HG02852 (cell line): ENCODE measurements around the gene IRF2BP2.

Experiments
- ATAC-seq: cut with Tn5 transposase; IDR thresholded peaks from one replicate; pipeline ENCODE4 v1.9.1; 2021; ENCODE audit warnings: mild to moderate bottlenecking, moderate library complexity; ENCODE audit not compliant: unreplicated experiment

Gene IRF2BP2

GRCh38 chr1:234614081-234614489 lies 4.1 kb upstream of the IRF2BP2 start:
- no peak for ATAC-seq

- no peak for ATAC-seq
Observed at GRCh38 chr1:234613128-234613875, 3.3 kb upstream of the IRF2BP2 start.

- peak; percentile 27 for ATAC-seq
Observed at GRCh38 chr1:234612352-234613127, 2.6 kb upstream of the IRF2BP2 start.

GRCh38 chr1:234611847-234612351 lies 1.9 kb upstream of the IRF2BP2 start:
- ATAC-seq: no peak

- ATAC-seq: peak; percentile 22
Observed at GRCh38 chr1:234611225-234611846, 1.4 kb upstream of the IRF2BP2 start.

- ATAC-seq: peak; percentile 41
Observed at GRCh38 chr1:234610666-234611224, 767 bp upstream of the IRF2BP2 start.

GRCh38 chr1:234609691-234610042 lies 311 bp downstream of the IRF2BP2 start:
- no peak for ATAC-seq

- ATAC-seq: no peak
Observed at GRCh38 chr1:234608911-234609690, 877 bp downstream of the IRF2BP2 start.

GRCh38 chr1:234608025-234608910 lies 1.7 kb downstream of the IRF2BP2 start:
- peak; percentile 19 for ATAC-seq

GRCh38 chr1:234607109-234608024 lies 2.6 kb downstream of the IRF2BP2 start:
- no peak for ATAC-seq

GRCh38 chr1:234606784-234607108 lies 3.2 kb downstream of the IRF2BP2 start:
- no peak for ATAC-seq

- ATAC-seq: no peak
Observed at GRCh38 chr1:234605983-234606783, 3.8 kb downstream of the IRF2BP2 start.

GRCh38 chr1:234605399-234605982 lies 4.5 kb downstream of the IRF2BP2 start:
- no peak for ATAC-seq

- no peak for ATAC-seq
Observed at GRCh38 chr1:234604495-234605398, 5.2 kb downstream of the IRF2BP2 start.

GRCh38 chr1:234603221-234604204 lies 6.5 kb downstream of the IRF2BP2 start:
- ATAC-seq: no peak
